Activated CD8-positive, alpha-beta memory T cell treated with anti-CD3 and anti-CD28 coated beads for 4 hours (primary cell): ENCODE results near the gene CCDC12.
A peak's percentile ranks its signal among the peaks of the same experiment; 100 is the strongest.

Source experiments
- DNase-seq, 2 donors: peaks; one replicate each; pipeline ENCODE4 v3.0.0-alpha.2; 2020; ENCODE audit warnings: low read depth in 2 of 2

The CCDC12 gene

DNA sequence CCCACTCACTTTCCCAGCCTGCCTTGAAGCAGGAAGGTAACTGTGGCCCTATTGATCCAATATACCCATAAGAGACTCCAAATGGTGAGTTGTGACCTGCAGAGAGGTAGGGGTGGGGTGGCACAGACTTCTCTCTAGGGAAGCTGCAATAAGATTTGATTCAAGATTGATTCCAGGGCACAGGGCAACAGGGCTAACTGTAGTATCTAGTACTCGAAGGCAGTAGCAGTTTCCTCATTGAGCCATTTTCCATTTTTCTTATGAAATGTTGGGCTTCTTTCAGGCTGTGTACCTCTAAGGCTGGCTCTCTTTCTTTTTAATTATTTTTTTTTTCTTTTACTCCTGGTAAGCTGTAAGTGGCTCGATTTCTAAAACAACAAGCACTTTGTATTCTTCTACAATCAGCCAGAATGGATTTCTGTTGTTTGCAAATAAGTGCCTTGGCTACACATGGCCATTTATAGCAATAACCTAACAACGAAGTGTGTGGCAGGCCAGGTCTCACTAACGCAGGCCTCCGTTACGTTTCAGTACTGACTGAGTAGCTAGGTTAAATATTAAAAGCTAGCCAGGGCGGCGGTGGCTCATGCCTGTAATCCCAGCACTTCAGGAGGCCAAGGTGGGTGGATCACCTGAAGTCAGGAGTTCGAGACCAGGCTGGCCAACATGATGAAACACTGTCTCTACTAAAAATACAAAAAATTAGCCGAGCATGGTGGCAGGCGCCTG, 19.3 kb downstream of the CCDC12 start:
- no peak for DNase-seq

DNA sequence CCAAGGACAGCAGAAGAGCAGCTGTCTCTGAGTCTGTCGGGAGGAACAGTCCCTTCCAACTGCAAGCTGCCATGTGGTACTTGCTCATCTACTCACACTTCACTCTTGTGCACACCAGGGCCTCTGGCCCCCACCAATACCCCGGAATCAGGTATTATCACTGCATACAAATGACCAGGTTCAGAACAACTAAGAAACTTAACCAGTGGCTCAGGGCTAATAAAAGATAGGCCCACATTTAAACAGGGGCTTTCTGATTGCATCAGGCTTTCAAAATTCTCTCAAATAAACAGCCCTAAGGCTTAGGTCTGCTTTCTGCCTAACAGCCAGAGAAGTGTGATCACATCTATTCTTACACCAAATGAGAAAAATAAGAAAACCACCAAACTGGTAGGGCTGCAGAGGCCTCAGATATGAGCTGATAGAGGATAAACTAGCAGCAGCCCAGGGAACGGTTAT, 20.7 kb downstream of the CCDC12 start:
- DNase-seq = no peak

DNA sequence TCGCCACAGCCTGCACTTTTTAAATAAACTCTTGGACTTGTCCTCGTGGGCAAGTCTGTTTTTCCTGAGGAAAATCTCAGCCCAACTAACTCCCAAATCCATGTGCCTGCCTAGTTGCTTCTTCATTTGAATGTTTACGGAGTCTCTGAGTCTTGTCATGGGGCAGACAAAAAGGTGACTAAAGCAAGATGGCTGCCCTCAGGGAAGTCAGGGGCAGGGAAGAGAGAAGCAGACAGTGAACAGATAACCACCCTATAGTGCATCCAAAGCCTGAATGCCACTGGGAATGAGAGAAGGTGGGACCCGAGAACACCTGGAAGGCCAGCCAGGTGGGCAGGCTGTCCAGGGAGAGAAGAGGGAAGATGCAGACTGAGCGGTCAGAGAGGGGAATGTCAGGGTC, 21.4 kb downstream of the CCDC12 start:
- no peak for DNase-seq

DNA sequence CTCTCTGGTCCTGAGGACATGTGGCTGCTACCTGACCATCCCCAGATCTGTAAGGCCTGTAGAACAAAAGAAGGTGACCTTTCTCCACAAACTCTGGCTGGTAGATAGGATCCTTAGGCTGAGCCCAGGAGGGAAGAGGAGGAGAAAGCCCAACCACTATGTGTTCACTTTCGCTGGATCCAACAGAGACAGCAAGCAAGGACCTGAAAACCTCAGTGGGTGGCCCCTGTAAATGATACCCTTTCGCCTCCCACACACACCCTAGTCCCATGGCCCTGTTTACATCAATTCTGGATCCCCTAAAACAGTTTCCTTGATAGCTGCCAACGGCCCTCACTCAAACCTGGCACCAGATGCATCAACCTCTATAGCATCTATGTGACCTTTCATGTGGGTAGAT, 22.4 kb downstream of the CCDC12 start:
- no peak for DNase-seq

DNA sequence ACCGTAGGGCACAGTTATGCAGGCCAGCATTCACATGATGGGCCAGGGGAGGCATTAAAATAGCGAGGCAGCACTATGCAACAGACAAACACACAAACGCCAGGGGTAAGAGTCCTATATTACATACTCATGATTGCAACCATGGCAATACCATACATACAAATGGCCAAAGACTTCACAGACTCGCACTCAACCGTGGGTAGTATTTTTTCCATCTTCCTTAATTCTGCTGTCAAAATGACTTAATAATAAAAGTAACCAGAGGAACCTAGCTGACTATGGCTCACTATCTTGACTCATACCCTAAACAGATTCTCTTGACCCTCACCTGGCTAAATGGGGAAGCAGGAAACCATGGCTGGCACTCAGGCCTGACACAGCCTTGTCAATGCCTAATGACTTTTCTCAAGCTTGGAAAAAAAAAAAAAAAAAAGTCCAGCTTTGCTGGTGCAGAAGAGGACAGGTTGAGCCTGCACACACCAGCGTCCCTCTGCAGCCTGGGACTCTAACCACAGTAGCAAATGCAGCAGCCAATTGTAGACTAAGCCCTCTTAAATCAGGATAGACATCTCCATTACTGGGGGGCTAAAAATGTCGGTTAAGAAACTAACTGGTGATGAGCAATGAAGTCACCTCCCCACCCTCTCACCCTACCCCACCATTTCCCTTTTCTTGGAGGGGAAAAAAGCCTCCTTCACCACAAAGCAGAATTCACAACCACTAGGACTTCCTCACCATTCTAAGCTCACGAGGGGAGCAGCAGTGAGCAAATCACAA, 23.1 kb downstream of the CCDC12 start:
- DNase-seq = no peak

DNA sequence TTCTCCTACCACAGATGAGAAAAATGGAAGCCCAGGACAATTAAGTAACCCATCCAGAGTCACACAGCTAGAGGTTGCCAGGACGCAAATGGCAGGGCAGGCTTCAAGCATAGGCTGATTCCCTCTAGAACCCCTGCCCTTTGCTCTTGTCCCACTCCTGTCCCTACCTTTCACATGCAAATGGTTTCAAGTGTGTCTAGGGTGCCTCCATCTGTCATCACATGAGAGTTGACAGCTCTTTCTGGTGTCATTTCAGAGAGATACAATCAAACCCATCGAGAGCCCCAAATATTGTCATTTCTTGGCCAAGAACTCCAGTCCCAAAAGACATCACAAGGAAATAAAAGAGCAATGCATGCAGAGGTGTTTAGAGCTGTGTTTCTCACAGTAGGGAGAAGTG, 23.7 kb downstream of the CCDC12 start:
- no peak for DNase-seq

DNA sequence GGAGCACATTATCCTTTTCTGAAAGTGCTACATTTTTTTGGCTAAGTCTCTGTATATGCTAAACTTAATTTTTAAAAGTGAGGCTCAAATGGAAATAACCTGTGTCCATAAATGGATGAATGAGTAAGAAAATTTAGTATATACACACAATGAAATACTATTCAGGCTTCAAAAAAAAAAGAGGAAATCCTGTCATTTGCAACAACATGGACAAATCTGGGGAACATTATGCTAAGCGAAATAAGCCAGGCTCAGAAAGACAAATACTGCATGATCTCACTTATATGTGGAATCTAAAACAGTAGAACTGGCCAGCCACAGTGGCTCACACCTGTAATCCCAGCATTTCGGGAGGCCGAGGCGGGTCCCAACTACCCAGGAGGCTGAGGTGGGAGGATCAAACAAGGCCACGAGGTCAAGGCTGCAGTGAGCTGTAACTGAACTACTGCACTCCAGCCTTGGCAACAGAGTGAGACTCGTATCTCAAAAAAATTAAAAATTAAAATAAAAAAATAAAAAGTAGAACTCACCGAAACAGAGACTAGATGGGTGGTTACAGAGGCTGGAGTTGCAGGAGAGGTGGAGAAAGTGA, 25.8 kb downstream of the CCDC12 start:
- DNase-seq = no peak

GRCh38 chr3:46950177-46950576, 26.4 kb downstream of the CCDC12 start:
- no peak for DNase-seq

GRCh38 chr3:46948830-46949671, 27.5 kb downstream of the CCDC12 start:
- no peak for DNase-seq

DNA sequence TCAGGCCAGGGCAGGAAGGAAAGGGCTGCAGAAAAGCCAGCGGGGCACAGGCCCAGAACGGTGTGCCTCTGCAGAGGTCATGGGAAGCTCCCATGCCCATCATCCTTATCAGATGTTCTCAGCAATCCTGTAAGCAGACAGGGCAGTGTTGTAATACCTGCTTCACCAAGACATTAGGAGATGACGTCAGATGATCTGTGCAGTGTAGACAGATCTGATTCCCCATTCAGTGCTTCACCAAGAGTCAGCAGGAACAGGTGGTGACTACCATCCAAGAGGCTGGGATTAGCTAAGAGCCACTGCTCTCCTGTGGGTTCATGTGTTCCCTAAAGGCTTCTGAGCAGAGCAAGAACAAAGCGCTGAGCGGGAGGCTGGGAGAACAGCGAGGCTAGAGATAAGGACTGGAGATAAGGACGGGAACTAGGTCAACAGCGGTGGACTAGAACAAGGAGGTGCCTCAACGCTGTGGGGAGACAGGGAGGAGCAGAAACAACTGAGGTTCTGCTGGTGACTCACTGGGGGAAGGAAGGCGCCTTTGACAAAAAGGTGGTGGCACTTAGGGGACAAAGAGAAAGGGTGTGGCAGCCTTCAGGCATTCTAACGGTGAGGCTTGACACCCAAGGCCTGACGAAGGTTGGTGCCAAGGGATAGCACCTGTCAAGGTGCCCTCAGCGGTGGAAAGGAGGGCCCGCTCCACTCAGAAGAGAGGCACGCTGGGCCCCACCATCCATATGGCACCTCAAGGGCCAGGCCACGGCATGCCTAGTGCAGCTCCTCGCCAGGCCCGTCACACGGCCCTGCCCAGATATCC, 28.4 kb downstream of the CCDC12 start:
- peak; percentile 40 to 54 for DNase-seq

DNA sequence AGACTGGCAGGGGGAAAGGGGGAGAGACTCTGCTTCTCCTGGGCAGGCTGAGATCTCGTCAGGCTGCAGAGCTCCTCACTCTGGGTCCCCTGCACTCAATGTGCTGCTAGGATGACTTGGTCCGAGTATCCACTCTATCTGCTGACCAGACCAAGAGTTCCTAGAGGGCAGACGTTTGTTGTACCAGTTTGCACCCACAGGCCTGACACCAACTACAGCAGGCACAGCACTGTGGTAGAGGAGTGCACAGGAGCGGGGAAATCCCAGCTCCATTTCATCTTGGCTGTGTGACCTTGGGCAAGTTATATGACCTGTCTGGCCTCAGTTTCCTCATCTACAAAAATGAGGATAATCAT, 29.0 kb downstream of the CCDC12 start:
- DNase-seq = no peak

- DNase-seq = peak; percentile 45 to 69
These were observed 29.5 kb downstream of the CCDC12 start for GRCh38 chr3:46946856-46947545.

GRCh38 chr3:46946416-46946815, 30.1 kb downstream of the CCDC12 start:
- no peak for DNase-seq

DNA sequence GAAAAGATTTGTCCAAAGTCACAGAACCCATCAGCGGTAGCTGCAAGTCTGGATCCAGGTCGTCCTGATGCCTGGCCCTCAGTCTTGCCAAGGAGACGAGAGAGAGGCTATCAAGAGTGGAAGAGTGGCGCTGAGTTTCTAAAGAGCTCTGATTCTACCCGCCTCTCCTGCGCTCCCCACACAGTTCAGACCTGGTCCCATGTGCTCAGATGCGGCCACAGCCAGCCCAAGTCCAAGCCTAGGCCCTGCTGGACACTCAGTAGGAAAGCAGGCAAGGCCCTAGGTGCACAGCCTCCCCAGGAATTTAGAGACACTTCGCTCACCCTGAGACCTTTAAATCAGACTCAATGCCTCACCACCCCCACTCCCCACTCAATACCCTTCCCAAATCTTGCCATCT, 32.4 kb downstream of the CCDC12 start:
- no peak for DNase-seq

GRCh38 chr3:46943237-46944187, 33.0 kb downstream of the CCDC12 start:
- DNase-seq = no peak

- no peak for DNase-seq
These were observed 33.9 kb downstream of the CCDC12 start for GRCh38 chr3:46942481-46943236.

DNA sequence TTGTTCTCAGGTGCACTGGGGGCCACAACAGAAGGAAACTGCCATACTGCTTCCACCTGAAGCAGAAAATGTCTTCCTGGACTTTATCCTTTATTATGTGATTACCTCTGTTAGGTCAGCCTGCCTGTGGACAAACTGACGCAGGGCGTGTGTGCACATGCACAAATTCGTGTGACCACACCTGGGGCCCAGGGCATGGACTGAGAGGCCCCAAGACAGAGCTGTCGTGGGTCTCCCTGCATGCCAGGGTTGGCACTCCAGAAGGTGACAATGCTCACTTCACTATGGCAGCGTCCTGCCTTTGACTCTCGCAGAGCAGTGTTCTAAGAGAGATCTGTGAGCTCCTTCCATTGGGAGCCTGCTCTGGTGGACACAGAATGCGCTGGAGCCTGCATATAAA, 34.5 kb downstream of the CCDC12 start:
- no peak for DNase-seq

DNA sequence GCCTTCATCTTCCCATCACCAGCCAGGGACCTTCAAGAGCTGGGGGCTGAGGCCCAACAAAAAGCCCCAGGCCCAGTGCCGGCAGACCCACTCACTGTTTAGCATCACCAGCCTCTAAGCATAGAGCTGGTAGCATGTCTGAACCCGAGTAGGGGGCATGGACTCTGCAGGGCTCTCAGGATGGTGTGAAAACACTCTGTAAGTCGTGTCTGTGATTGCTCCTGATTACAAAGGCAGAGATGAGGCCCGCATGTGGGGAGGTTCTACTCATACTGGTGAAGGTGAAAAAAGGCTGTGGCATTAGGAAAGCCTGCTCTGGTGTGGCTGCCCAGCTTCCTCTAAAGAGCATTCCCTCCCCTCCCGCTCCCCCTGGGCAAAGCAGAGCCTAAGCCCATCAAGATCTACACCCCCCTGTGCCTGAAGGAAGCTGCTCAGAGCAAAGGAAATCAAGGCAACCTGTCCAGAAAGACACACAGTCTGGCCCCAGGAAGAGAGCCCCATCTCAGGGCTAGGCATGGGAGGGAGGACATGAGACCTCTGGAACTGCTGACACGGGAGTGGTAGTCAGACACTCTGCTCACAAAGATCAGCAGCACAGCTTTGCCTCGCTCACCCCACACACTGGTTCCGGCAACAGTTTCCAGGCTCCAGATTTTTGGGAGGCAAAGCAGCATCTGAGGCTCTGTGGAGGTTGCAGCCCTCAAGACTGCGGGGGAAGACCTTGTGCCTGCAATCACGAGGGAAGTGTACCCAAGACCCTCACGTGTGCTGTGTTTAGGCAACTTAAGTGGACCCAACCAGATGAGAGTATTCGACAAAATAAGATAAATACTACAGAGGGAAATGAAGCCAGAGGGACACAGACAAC, 36.7 kb downstream of the CCDC12 start:
- no peak for DNase-seq
